Activated naive CD8-positive, alpha-beta T cell treated with anti-CD3 and anti-CD28 coated beads, Interleukin-2, amount 10 ng/mL, durations not matched to agents 7 days and 5 days (primary cell): ENCODE data around the gene NUP62. TPM values are rescaled to one million over a fixed set of nuclear protein-coding genes. Genes with fewer than 3 reads are reported as not detected.

ENCODE experiments used
- ATAC-seq: fragments of 150-1000 bp; cut with Tn5 transposase; one replicate; pipeline ENCODE4 v1.10.0; 2021; ENCODE audit warnings: low read depth, moderate library complexity
- POLR2A ChIA-PET: fragments of 350-600 bp; sonication (Branson Sonifier 250); formaldehyde crosslinking; loops from one replicate; lab custom pipeline; 2021; ENCODE audit warnings: antibody characterized with exemption; lab: Charles Lee
- DNase-seq: peaks from one replicate; pipeline ENCODE4 v3.0.0; 2021
- H3K27ac Mint-ChIP-seq: one replicate; pipeline ENCODE4 v1.8.0; 2022; ENCODE audit warnings: mild to moderate bottlenecking, mixed read lengths
- H3K27me3 Mint-ChIP-seq: one replicate; pipeline ENCODE4 v1.8.0; 2022; ENCODE audit warnings: mild to moderate bottlenecking, moderate library complexity, mixed read lengths
- H3K36me3 Mint-ChIP-seq: one replicate; pipeline ENCODE4 v1.8.0; 2021; ENCODE audit warnings: mild to moderate bottlenecking, mixed read lengths
- H3K4me1 Mint-ChIP-seq: one replicate; pipeline ENCODE4 v1.8.0; 2021; ENCODE audit warnings: mixed read lengths
- H3K4me3 Mint-ChIP-seq: one replicate; pipeline ENCODE4 v1.8.0; 2022; ENCODE audit warnings: mild to moderate bottlenecking, moderate library complexity, mixed read lengths
- H3K9me3 Mint-ChIP-seq: one replicate; pipeline ENCODE4 v1.8.0; 2021; ENCODE audit warnings: mixed read lengths
- total RNA-seq, 2 experiments: library from RNA; stranded (reverse); gene quantifications; one replicate each; pipeline ENCODE4 v1.2.3, GENCODE V29; 2021

NUP62 gene
- total RNA-seq, 2 experiments from 2014 or later: 94.2 to 105 TPM

GRCh38 chr19:49915271-49915670, 14.0 kb downstream of the NUP62 start:
- no peak for ATAC-seq
- no peak for DNase-seq
- no peaks in the 10 kb centered on the region for H3K27me3 Mint-ChIP-seq
- H3K4me3 Mint-ChIP-seq: no peak overlapping the region
- POLR2A ChIA-PET: interaction anchor here (0.6 kb wide), 1 partner anchor 11 kb away, joined by 8 read pairs; no protein-coding TSS in a partner anchor
- no peaks in the 10 kb centered on the region for H3K9me3 Mint-ChIP-seq
- peaks cover 19% of the 10 kb centered on the region for H3K4me1 Mint-ChIP-seq
- peak overlapping the region; percentile 42 for H3K27ac Mint-ChIP-seq
- peaks cover 36% of the 10 kb centered on the region for H3K36me3 Mint-ChIP-seq

DNA sequence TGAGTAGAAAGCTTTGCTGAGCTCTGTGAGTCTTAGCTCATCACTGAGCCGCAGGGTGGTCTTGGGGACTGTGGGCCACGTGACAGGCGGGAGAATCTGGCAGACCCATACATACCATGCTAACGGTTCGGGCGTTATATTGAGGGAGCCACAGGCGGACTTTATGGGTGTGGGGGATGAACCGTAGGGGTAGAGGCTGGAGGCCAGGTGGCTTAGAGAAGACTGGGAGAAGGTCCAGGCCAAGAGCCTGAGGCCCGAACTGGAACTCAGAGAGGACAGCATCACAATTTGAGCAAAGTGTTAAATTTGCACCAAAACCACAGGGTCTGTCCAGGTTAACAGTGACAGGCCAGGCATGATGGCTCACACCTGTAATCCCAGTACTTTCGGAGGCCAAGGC, 15.6 kb downstream of the NUP62 start:
- peaks cover 16% of the 10 kb centered on the region for H3K4me1 Mint-ChIP-seq
- no peak overlapping the region for H3K4me3 Mint-ChIP-seq
- no peaks in the 10 kb centered on the region for H3K27me3 Mint-ChIP-seq
- peak overlapping the region; percentile 13 for H3K27ac Mint-ChIP-seq
- peaks cover 38% of the 10 kb centered on the region for H3K36me3 Mint-ChIP-seq
- DNase-seq (no peak), ATAC-seq (no peak)
- POLR2A ChIA-PET: no interaction called here
- no peaks in the 10 kb centered on the region for H3K9me3 Mint-ChIP-seq

DNA sequence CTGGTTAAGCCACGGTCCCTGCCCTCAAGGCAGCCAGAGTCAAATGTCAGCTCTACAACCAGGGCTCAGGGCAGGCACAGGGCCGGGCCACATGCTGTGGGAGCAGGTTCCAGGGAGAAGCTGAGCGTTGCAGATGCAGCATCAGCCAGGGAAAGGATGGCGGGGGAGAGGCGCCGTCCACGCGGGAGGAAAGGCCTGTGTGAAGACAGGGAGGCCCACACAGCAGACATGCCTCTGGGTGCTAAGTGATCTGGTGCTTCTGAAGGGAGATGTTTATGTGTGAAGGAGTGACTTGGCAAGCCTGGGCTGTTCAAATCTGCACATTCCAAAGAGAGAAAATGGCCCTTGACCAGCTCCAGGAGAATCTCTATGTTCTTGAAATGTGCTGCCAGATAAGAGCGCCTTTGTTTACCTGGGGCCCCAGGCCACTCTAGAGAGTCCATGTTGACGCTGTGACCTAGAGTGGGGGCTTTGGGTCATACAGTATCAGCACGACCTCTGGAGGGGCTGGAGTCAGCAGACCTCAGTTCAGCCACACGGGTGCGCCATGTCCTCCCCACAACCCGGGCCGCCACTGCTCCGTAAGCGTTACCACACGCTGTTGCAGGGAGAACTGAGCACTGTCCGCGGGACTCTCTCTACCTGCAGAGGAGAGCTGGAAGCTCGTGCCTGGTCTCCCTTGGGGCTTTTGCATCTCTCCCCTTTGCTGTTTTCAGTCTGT, 16.2 kb downstream of the NUP62 start:
- POLR2A ChIA-PET: no interaction called here
- ATAC-seq: no peak
- Mint-ChIP-seq H3K9me3 (no peaks in the 10 kb centered on the region), H3K27ac (peak overlapping the region; percentile 13), H3K36me3 (peaks cover 39% of the 10 kb centered on the region), H3K4me3 (no peak overlapping the region), H3K27me3 (no peaks in the 10 kb centered on the region), H3K4me1 (peaks cover 16% of the 10 kb centered on the region)
- no peak for DNase-seq

DNA sequence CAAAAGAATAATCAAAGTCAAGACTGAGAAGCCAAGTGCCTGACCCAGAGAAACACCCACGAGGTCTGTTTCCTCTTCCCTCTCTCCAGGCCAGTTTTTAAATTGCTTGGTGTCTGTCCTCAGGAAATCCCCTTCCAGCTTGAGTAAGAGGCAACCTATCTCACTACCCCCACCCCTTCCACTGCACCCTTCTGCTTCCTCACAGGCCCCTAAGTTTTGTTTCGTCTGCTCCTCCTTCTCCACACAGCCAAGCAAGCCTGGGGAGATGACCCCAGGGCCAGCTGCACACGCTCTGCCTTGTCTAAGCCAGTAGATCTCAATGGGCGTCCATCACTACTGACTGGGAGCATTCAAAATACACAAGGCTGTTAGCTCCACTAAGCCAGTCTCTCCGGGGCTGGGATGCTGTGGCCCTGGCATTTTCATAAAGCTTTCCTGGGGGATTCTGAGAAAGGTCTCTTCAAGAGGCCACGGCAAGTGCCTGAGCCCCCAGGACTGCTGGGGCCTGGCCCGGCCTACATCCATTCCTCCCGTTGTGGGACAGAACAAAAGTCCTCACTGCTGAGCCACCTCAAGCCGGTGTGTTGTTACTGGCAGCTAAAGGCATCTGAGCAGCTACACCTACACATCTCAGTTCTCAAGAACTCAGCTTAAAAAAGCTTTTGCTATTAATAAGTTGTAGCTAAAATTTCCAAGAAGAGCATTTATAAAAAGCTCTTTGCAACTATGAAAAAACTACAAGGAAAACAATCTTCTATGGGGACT, 17.7 kb downstream of the NUP62 start:
- H3K4me1 Mint-ChIP-seq: peaks cover 16% of the 10 kb centered on the region

GRCh38 chr19:49910179-49910578, 19.1 kb downstream of the NUP62 start:
- no peaks in the 10 kb centered on the region for H3K9me3 Mint-ChIP-seq
- H3K4me3 Mint-ChIP-seq: no peak overlapping the region
- no peak overlapping the region for H3K27ac Mint-ChIP-seq
- ATAC-seq: no peak
- peaks cover 39% of the 10 kb centered on the region for H3K36me3 Mint-ChIP-seq
- POLR2A ChIA-PET: interaction anchor here (0.7 kb wide), 1 partner anchor 10 kb away, joined by 3 read pairs; no protein-coding TSS in a partner anchor
- no peak for DNase-seq
- no peaks in the 10 kb centered on the region for H3K27me3 Mint-ChIP-seq
- peaks cover 20% of the 10 kb centered on the region for H3K4me1 Mint-ChIP-seq

More for the DNA sequence above, 17.7 kb downstream of the NUP62 start:
- Mint-ChIP-seq H3K9me3 (no peaks in the 10 kb centered on the region), H3K4me3 (no peak overlapping the region), H3K27ac (peak overlapping the region; percentile 65), H3K27me3 (no peaks in the 10 kb centered on the region), H3K36me3 (peaks cover 37% of the 10 kb centered on the region)
- DNase-seq (no peak), ATAC-seq (no peak)
- POLR2A ChIA-PET: interaction anchor here (1.0 to 1.5 kb wide), 3 partner anchors 10 to 20 kb away, joined by 3 to 10 read pairs (median 3); partner anchors contain the start of genes ATF5 and NUP62

DNA sequence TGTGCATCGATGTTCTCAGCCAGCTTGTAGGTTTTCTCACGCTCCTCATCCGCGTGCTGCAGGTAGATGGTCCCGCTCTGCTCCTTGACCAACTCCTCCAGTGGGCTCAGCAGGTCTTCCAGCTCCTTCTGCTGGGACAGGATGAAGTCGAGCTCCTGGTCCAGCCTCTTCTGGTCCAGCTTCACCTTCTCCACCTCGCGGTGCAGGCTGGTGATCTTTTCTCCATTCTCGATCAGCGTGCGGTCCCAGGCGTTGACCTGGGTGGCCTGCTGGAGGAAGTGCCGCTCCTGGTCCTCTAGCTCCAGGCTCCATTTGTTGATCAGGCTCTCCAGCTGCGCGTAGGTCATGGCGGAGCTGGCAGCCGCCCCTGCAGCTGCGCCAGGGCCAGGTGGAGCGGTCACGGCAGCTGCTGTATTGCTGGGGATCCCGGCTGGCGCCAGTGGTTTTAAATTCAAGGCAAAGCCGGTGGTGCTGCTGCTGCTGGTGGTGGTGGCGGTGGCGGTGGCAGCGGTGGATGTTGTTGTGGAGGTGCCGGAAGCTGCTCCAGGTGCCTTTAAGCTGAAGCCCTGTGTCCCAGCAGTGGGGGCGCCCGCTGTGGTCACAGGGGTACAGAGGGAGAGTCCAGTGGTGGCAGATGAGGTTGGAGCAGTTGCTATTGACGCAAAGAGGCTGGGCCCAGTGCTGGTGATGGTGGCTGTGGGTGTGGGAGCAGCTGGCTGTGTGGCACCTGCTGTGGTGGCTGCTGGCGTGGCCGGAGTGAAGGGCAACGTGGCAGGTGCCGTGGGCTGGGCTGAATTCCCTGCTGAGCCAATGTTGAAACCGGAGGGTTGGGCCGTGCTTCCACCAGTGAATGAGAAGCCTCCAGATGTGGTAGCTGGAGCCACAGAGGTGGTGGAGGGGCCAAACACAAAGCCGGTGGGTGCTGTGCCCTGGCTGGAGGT, 20.6 kb downstream of the NUP62 start:
- H3K4me3 Mint-ChIP-seq: no peak overlapping the region
- no peak for ATAC-seq
- H3K4me1 Mint-ChIP-seq: peaks cover 19% of the 10 kb centered on the region
- DNase-seq: no peak
- POLR2A ChIA-PET: interaction anchor here (1.4 kb wide), 1 partner anchor 20 kb away, joined by 7 read pairs; the partner anchor contains the start of genes ATF5 and NUP62
- no peaks in the 10 kb centered on the region for H3K27me3 Mint-ChIP-seq
- peaks cover 34% of the 10 kb centered on the region for H3K36me3 Mint-ChIP-seq
- H3K9me3 Mint-ChIP-seq: no peaks in the 10 kb centered on the region
- peak overlapping the region; percentile 6 for H3K27ac Mint-ChIP-seq

- Mint-ChIP-seq H3K4me3 (no peak overlapping the region), H3K9me3 (no peaks in the 10 kb centered on the region), H3K4me1 (peaks cover 17% of the 10 kb centered on the region), H3K36me3 (peaks cover 32% of the 10 kb centered on the region), H3K27ac (peak overlapping the region; percentile 6), H3K27me3 (no peaks in the 10 kb centered on the region)
- POLR2A ChIA-PET: no interaction called here
- ATAC-seq (no peak), DNase-seq (no peak)
These were observed 21.4 kb downstream of the NUP62 start for GRCh38 chr19:49907745-49908446.

GRCh38 chr19:49906879-49907564, 22.3 kb downstream of the NUP62 start:
- Mint-ChIP-seq H3K4me3 (no peak overlapping the region), H3K27me3 (no peaks in the 10 kb centered on the region), H3K4me1 (peaks cover 17% of the 10 kb centered on the region), H3K36me3 (peaks cover 30% of the 10 kb centered on the region), H3K9me3 (no peaks in the 10 kb centered on the region), H3K27ac (no peak overlapping the region)
- POLR2A ChIA-PET: interaction anchor here (0.7 kb wide), 2 partner anchors 9 to 26 kb away, joined by 3 read pairs; no protein-coding TSS in a partner anchor
- no peak for ATAC-seq
- DNase-seq: no peak

- Mint-ChIP-seq H3K27ac (no peak overlapping the region), H3K4me3 (no peak overlapping the region), H3K4me1 (peaks cover 14% of the 10 kb centered on the region), H3K27me3 (no peaks in the 10 kb centered on the region), H3K36me3 (peaks cover 25% of the 10 kb centered on the region), H3K9me3 (no peaks in the 10 kb centered on the region)
- POLR2A ChIA-PET: no interaction called here
- no peak for ATAC-seq
- no peak for DNase-seq
These were observed 25.2 kb downstream of the NUP62 start for GRCh38 chr19:49904136-49904535.

DNA sequence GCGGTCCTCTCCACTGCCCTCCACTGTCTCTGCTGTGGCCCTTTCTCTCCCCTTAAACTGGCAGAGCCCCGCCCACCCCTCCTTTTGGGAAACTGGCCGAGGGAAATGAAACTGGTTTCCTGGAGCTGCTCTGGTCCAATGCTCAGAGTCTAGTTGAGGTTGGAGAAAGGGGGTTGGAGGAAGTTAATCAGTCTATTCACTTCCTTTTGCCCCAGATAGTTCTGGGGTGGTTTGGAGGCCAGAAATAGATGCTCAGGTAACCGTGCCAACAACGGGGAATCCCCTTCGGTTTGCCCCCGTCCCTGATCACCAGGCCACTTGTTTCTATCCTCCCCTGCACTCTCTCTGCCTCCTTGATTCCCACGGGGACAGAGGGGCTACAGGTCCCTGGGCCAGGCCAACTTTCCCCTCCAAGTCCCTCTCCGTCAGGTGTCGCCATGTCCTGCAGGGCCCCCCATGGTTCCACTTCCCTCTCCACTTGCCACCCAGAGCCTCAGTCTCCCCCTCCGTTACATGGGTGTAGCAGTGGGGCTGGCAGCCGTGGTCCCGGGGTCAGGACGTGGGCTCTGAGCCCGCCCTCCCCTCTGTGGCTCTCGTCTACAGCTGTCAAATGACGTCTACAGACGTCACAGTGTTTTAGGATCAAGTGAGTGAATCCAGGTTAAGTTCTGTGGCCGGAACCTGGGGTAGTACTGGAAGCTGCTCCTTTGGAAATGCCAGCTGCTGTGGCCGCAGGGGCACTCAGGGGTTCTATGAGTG, 32.3 kb downstream of the NUP62 start, which contains the start of gene IL4I1:
Gene IL4I1, minus strand, starts transcription at position 25 of the 759 bp plus-strand sequence. CDS start 727 bp downstream, outside the sequence.
- Mint-ChIP-seq H3K9me3 (no peaks in the 10 kb centered on the region), H3K36me3 (no peaks in the 10 kb centered on the region), H3K4me3 (peak within 1 kb of the TSS; percentile 80), H3K27ac (peak within 1 kb of the TSS; percentile 91), H3K27me3 (no peaks in the 10 kb centered on the region), H3K4me1 (peaks cover 24% of the 10 kb centered on the region)
- DNase-seq (peak; percentile 49), ATAC-seq (peak; percentile 68)
- POLR2A ChIA-PET: interaction anchor here (0.6 to 2.7 kb wide), 6 partner anchors 10 to 1429 kb away, joined by 3 to 17 read pairs (median 6); partner anchors contain the start of genes AKT1S1, ATF5, NUP62 and TBC1D17
